Activated naive CD4-positive, alpha-beta T cell treated with anti-CD3 and anti-CD28 coated beads, Interleukin-2, amount 50 U/mL, for 16 hours (primary cell): ENCODE data around the gene METTL25B.
"Not testable (repeated sequence)": the region's sequence is repeated elsewhere in the genome, so short reads cannot be mapped to it uniquely, and the experiment has no call there.

Experiments used
- DNase-seq: peaks from one replicate; pipeline ENCODE4 v3.0.0-alpha.2; 2020

The METTL25B gene

DNA sequence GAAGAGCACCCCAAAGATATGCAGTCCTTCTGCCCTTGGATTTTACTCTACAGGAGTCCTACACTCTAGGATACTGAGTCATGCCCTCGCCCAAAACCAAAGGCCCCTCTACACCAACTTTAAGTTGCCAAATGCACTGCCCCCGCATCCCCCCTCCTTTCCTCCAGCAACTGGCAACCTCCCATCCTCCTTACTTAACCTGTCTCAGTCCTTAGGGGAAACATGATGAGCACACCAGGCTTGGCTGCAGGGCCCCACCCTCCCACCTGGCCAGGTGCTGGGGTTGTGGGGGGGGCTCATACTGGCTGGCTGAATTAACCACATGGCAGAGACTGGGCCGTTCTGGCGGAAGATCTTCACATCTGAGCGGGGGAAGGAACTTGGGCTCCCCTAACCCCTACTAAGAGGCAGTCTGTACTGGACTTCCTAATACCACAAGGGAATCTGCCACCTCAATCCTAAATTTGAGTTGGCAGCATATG is 22.0 kb downstream of the METTL25B start:
- DNase-seq = peak; percentile 55

DNA sequence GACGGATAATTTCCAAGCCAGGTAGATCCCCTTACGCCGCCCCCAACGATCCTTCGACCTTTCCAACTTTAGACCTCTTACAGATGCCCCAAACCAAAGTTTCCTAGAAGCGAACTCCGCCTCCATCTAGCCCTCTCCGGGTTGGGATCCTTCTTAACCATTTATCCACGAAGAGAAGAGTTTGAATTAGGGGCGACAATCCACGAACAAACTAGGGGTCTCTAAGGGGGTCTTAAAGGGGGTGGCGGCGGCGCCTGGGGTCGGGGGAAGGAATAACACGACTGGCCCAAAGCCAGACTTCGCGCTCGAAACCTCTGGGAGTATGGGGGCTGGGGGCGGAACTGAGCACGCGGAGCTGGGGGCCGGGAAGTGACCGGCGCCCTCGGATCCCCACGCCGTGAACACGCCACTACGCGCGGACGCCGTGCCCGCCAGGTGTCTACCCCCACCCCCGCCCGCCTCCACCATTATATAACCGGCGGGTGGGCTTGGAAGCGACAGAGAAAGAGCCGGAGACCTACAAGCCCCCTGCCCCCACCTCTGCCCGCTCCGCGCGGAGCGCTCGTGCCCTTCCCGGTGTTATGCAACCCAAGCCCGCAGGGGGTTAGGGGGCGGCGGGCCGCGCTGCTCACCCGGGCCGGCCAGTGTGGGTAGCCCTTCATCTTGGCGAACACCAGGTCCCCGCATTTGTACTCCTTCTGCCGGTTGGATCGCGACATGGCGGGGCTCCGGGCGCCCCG is 22.6 kb downstream of the METTL25B start:
- peak; percentile 55 for DNase-seq

DNA sequence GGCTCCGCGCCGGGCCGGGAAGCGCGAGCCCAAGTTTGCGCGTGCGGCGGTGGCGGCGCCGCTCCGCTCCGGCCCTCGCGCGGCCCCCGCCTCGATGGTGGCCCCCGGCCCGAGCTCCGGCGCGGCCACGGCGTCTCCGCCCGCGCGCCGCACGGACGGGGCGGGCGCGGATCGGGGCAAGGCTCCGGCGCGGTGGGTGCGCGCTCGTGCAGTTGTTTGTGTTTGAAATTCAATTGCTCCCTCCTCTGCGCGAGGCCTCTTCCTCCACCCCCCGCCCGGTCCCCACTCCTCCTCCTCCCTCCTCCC is 23.1 kb downstream of the METTL25B start, which contains the start of gene HDGF:
Gene HDGF (minus strand): TSS at position 225 of the 306 bp plus-strand sequence. CDS start 246 bp downstream, outside the sequence.
- no peak for DNase-seq

DNA sequence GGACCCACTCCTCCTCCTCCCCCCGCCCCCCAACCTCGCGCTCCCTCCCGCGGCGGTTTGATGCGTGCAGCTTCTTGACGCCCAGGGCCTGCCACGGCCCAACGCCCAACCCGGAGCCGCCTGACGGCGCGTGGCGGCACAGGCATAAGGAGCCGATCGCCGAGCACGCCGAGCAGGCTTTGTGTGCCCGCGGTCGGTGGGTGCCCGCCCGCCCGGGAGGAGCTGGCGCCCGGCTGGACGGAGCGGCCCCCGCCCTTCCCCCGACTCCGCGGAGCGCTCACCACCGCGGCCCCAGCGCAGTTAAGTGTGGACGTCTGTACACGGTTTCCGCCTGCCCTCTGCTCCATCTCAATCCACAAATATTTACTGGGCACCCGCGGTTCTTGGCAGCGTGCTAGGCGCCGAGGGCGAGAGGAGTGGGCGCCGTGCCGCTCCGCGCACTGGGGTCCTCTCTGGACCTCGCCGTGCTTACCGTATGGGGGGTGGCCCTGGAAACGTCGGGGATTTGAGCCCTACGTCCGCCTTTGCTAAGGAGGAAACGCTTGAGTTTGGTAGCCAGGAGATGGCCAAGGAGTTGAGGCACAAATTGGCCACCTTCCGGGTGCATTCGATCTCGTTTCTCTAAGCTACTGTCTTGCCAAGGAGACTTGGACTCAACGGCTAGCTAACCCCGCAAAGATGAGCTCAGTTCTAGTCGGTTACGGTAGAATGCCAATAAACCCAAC is 23.6 kb downstream of the METTL25B start:
- peak; percentile 98 for DNase-seq

DNA sequence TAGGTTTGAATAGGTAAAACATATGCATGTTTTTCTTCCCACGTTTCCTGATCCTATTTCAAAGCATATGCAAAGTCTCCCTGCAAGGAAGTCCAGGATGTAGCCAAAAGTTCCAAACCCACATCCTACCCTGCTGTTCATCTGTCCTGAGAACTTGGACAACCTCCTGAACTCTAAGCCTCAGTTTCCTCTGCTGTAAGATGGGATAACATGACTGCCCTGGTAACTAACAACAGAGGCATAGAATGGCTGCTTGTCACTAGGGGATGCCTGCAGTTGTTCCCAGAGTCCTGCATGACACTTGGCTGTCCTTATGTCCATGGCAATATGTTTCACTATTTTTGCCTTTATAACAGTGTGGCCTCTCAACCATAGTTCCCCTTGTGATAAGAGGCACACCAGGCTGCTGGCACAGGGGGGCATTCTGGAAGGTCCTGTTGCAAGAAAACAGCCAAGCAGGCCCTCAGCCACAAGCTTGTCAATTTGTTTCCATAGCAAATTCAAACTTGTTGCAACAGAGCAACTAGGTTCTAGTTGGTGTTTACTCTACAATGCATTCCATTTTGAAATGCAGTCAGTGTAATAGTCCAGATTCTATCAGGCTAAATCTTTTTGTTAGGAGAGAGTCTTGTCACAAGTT is 24.7 kb downstream of the METTL25B start:
- DNase-seq = no peak

DNA sequence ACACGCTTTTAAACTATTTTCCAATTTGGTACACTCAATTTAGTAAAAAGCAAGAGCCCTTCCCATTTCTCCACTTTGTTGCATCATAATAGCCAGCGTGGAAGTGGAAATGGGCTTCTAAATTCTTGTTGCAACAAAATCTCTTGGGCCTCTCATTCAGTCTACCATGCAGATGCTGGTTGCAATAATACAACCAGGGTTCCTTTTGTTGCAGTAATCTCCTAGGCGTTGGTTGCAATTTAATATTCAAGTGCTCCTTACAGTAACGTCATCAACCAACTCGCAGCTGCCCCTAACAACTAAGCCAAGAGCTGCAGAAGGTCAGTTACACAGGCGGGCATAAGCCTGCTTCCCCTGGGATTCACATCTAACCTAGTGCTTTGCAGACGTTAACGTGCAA is 25.9 kb downstream of the METTL25B start:
- DNase-seq = no peak

DNA sequence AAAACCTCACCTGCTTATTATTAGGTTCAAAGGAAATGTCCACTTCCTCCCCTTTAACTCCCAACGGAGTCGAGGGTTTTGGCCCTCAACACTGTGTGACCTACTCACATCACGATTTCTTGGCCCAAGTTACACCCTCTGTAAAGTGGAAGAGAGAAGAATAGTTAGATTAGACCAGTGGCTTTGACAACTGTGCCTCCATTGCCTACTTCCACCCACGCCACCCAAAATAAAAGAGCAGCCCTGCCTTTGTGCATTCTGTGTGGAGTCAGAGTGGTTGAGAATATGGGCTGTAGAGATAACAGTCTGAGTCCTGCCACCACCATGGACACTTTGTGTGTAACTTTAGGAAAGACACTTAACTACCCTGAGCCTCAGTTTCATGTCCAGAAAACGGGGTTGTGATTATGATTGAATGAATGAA is 27.3 kb downstream of the METTL25B start:
- DNase-seq = no peak

DNA sequence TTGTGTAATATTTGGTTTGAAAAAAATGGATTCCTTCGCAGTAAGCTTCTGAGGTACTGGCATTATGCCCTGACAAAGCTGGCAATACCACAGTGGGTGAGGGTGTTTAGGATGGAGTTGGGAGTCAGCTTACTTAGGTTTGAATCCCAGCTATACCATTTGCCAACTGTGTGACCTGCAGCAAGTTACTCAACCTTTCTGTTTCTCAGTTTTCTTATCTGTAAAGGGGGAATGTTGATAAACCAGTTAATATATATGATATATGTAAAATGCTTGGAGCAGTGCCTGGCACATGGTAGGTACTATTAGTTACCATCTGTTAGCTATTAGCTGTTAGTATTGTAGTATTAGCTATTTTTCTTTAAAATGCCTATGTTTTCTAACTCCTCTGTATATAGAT is 28.1 kb downstream of the METTL25B start:
- DNase-seq = no peak

DNA sequence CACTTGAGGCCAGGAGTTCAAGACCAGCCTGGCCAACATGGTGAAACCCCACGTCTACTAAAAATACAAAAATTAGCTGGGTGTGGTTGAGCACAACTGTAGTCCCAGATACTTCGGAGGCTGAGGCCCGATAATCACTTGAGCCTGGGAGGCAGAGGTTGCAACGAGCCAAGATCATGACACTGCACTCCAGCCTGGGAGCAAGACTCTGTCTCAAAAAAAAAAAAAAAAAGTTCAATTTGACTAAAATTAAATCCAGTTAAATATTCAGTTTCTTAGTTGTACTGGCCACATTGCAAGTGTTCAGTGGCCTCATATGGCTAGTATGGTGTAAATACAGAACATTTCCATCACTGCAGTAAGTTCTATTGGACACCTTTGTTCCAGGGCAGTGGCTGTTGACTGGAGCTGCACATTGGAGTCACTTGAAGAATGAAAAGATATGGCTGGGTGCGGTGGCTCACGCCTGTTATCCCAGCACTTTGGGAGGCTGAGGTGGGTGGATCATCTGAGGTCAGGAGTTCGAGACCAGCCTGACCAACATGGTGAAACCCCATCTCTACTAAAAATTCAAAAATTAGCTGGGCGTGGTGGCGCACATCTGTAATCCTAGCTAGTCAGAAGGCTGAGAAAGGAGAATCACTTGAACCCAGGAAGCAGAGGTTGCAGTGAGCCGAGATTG is 29.4 kb downstream of the METTL25B start:
- DNase-seq = not testable (repeated sequence)

DNA sequence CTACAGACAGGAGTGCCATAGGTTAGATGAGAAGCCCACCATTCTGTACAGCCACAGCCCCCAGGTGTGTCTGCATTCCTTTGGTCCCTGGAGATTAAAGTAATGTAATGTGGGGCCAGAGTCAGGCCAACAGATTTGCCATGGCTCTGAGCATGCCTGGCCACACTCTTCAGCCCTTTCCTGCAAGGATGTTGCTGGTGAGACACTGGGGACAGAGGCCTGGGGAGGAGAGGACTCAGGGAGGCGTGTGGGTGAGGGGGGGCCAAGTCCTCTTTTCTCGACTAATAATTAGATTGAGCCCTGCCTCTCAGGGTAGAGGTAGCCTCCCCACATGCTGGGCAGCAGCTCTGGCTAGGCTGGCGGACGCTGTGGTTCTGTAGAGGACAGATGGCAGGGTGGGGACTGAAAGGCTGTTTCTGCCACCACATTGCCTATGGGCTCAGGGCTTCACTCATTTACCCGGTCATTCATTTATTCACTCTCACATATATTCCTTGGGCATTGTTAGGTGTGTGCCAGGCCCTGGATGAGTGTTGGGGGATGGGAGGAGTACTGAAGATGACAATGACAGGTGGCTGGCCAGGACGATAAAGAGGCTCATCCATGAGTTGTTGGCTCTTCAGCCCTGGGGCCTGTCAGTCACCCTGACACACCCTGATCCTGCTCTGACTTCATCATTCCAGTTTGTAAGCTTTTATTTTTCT is 32.0 kb downstream of the METTL25B start:
- DNase-seq = no peak

DNA sequence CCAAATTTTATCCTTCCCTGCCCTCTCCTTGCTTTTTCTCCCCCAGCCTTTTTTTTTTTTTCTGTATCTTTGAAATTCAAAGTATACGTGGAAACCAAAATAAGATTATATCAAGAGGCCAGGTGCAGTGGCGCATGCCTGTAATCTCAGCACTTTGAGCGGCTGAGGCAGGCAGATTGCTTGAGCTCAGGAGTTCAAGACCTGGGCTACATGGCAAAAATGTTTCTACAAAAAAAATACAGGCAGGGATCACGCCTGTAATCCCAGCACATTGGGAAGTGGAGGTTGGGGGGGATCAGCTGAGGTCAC is 32.5 kb downstream of the METTL25B start:
- DNase-seq = no peak

DNA sequence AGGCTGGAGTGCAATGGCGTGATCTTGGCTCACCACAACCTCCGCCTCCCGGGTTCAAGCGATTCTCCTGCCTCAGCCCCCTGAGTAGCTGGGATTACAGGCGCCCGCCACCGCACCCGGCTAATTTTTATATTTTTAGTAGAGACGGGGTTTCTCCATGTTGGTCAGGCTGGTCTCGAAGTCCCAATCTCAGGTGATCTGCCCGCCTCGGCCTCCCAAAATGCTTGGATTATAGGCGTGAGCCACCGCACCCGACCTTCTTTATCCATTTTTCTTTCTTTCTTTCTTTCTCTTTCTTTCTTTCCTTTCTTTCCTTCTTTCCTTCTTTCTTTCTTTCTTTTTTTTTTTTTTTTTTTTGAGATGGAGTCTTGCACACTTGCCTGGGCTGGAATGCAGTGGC is 36.9 kb downstream of the METTL25B start:
- not testable (repeated sequence) for DNase-seq

DNA sequence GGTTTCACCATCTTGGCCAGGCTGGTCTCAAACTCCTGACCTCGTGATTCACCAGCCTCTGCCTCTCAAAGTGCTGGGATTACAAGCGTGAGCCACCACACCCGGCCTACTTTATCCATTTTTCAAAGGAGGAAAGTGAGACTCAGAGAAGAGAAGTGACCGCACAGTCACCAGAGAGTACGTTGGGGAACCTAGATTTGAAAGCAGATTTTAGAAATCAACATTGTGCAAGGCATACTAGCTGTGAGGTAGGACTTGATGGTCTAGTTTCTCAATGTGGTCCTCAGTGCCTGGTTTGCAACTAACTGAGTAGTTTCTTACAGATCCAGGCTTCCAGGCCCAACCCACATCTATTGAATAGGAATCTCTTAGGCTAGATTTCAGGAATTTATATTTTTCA is 37.4 kb downstream of the METTL25B start:
- no peak for DNase-seq

DNA sequence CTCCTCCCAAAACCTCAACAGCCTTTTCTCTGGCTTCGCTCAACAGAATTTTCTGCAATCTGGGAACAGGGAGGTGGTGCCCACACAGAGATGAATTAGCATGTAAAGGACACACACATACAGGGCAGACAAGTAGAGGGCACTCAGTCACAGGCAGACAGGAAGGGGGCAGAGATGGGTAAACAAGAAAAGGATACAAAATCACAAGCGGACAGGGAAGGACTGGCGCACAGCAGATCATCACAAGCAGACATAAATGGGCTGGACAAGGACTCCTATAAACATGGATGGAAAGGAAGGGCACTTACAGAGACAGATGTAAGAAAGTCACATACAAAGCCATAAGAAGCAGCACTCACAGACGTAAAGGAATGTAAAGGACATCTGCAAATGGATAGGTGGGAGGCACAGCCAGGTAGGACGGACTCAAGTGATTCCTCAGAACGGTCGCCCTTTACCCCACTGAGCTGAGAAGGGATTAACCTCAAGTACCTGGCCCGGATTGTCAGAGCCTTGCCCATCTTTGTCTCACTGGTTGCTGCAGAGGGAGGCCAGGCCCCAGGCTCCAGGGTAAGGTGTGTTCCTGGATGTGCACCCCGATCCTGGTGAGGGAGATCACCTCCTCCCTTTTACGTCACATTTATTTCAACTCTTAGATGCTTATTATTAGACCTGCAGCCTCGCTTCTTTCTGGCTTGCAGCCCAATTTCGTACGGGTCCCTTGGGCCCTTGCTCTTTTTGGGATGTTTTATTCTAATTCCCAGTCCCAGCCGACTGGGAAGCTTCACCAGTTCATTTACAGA is 38.2 kb downstream of the METTL25B start:
- no peak for DNase-seq

DNA sequence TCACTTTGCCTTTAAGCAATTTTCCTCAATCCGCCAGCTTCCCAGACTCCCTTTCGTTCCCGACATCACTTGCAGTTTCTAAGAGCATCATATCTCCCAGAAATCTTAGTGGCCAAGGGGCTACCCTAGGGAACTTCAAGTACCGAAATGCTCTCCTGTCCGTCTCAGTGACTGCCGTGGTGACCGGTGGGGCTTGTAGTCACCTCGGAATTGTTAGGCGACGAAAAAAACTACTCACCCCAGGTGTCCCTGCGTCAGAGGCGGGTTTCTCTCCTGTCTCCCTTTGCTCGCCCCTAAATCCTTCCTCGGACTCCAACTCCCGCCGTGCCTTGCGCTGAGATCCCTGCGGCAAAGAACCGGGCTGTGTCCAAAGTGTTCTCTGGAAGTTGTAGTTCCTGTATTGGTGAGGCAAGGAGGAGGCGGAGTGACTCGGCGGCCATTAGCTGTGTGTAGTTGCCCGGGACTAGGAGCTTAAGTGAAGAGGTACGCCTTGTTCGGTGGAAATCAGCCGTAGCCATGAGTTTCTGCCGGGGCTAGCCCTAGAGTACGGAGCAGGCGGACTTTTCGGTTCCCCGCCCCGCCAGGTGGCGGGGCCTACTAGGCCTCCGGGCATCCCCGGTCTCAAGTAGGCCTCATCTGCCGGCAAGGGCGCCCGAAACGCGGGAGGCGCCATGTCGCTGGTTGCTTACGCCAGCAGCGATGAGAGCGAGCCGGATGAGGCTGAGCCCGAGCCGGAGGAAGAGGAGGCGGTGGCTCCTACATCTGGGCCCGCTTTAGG is 39.0 kb downstream of the METTL25B start, which contains the start of gene PRCC:
Gene PRCC (plus strand): TSS at position 435 of the 778 bp plus-strand sequence. CDS start 237 bp downstream, at position 672.
- DNase-seq = peak; percentile 96

DNA sequence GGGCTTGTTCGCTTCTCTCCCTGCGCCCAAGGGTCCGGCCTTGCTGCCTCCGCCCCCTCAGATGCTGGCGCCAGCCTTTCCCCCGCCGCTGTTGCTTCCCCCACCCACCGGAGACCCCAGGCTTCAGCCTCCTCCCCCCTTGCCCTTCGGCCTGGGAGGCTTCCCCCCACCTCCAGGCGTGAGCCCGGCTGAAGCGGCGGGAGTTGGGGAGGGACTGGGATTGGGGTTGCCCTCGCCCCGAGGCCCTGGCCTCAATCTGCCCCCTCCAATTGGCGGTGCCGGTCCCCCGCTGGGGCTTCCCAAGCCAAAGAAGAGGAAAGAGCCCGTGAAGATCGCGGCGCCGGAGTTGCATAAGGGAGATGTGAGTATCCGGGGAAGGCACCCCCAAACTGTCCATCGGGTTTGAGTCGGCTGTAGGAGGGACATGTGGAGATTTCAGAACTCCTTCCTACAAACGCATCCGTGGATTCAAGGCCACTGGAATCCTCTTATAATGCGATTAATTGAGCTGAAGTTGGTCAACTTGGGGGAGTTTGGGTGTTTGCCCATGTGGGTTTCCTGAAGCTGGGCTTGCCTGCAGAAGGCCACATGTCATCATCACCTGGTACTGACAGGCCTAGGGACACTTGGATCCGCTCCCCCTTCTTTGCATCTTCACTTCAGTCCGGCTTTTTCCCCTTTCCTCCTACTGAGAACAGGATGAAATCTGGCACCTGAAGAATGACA is 39.8 kb downstream of the METTL25B start:
- DNase-seq = peak; percentile 52

DNA sequence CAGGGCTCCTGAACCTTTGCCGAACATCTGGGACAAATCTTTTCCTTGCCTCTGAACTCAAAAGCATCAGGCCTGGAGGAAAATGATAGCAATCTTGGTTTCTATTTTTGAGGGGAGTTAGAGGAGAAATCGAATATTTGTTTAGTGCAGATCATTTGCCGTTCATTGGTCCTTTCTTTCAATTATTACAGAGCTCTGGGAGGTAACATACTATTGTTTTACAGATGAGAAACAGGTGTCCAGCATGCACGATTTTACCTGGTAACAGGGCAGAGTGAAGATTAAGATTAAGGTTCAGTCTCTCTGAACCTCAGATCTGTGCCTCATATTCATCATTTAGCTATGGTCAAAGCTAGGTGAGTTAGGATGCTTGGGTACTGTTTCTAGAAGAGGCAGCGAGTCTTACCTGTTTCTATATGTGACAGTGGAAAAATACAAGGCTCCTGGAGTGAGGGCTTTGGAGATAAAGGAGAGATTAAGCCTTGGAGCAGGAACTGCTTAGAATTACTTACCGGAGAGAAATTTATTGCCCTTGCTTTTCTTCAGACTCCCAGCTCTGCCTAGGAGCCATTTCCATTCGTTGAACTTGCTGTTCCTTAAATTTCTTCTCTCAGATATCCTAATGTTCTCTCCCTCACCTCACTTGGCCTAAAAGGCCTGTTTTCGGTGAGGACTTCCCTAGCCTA is 40.5 kb downstream of the METTL25B start:
- DNase-seq = no peak

DNA sequence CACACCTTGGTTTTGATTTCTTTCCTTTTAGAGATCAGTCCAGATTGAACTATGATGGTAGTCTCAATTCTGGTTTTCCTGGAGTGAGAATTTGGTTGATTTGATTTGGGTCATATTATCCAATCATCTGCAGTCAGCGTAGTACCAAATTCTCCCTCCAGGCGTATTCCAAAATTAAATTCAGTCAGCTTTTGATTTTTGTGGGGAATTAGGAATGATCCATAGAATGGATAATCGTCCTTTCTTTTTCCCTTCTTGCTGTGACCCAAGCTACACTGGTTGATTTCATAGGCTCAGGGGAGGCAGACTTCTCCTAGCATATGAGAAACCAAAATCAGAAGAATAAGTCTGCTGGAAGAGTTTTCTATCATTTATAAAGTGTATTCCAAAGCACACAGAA is 44.0 kb downstream of the METTL25B start:
- no peak for DNase-seq

DNA sequence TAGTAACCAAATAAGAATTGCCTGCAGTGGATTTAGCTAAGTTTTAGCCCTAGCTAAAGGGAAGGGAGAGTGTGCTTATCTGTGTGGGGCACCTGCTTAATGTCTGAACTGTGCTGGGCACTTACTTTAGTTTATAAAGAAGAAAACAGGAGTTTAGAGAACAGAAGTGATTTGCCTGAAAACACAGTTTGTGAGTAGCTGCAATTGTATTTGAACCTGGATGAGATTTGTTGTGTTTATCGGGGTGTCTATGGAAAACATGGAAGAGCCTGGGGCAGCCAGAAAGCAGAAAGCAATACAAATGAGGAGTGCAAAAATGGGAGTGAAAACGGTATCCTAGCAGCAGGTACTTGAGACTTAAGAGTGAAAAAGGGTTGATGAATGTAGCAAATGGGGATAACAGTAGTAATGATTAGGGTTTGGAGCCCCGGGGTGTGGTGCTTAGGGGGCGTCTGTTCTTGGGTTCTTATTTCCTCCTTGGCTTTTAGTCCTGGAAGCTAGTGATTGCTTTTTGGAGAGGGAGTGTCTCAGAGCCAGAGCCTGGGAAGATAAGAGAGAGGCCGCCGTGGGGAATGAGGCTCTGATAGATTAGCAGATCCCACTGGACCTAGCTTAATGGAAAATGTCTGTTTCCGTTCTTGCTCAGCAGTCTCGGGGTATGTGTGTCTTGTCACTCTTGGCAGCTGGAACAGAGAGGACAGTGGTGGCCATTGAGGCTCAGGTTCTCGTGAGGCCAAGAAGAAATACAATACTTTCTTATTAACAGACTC is 44.6 kb downstream of the METTL25B start:
- DNase-seq = no peak
